ENCODE data around the gene FGF1.

The FGF1 gene

GRCh38 chr5:142717582-142718215, 31.8 kb upstream of the FGF1 start:
- H3K27me3 ChIP-seq (ENCODE audit: control insufficient read depth in 1 of 2, insufficient read depth in 2 of 2, low read length in 2 of 2): peaks cover 0 to 4% of the 10 kb centered on the region in 2 donors
- H3K4me1 ChIP-seq (ENCODE audit: control insufficient read depth in 1 of 2, insufficient read depth in 2 of 2, low read length in 2 of 2): peaks cover 15 to 17% of the 10 kb centered on the region in 2 donors
- H3K9ac ChIP-seq (ENCODE audit: low read depth in 1 of 2, low read length in 2 of 2): no peak overlapping the region
- no peaks in the 10 kb centered on the region for H3K36me3 ChIP-seq (ENCODE audit: control insufficient read depth in 1 of 2, insufficient read depth in 2 of 2, low read length in 2 of 2)
- no peak overlapping the region for H3K27ac ChIP-seq (ENCODE audit: low read depth, low read length)
- H3K9me3 ChIP-seq (ENCODE audit: control insufficient read depth in 1 of 2, low read length in 2 of 2): no peaks in the 10 kb centered on the region
- no peak overlapping the region for H3K4me3 ChIP-seq (ENCODE audit: low read depth in 1 of 2, low read length in 2 of 2)

DNA sequence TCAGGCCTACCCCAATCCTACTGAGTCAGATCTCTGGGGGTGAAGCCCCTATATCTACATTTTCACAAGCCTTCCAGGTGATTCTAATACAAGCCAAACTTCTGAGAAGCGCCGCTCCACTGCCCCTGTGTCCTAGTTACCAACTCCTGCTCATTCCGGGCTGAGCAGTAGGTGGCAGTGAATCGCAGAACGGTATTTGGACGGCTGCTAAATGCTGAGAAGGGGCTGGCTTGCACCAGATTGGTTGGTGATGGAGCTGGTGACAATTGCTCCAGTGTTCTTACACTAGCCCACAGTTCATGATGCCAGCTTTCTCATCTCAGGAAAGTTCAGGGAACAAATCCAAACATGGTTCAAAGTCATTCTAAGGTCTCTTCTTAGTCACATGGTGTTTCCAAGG, 31.1 kb upstream of the FGF1 start:
- Histone ChIP-seq H3K9me3 (ENCODE audit: control insufficient read depth in 1 of 2, low read length in 2 of 2) (no peaks in the 10 kb centered on the region), H3K9ac (ENCODE audit: low read depth in 1 of 2, low read length in 2 of 2) (no peak overlapping the region), H3K27ac (ENCODE audit: low read depth, low read length) (no peak overlapping the region), H3K4me1 (ENCODE audit: control insufficient read depth in 1 of 2, insufficient read depth in 2 of 2, low read length in 2 of 2) (peaks cover 17 to 18% of the 10 kb centered on the region in 2 donors), H3K27me3 (ENCODE audit: control insufficient read depth in 1 of 2, insufficient read depth in 2 of 2, low read length in 2 of 2) (peaks cover 0 to 4% of the 10 kb centered on the region in 2 donors), H3K4me3 (ENCODE audit: low read depth in 1 of 2, low read length in 2 of 2) (no peak overlapping the region), H3K36me3 (ENCODE audit: control insufficient read depth in 1 of 2, insufficient read depth in 2 of 2, low read length in 2 of 2) (no peaks in the 10 kb centered on the region)

DNA sequence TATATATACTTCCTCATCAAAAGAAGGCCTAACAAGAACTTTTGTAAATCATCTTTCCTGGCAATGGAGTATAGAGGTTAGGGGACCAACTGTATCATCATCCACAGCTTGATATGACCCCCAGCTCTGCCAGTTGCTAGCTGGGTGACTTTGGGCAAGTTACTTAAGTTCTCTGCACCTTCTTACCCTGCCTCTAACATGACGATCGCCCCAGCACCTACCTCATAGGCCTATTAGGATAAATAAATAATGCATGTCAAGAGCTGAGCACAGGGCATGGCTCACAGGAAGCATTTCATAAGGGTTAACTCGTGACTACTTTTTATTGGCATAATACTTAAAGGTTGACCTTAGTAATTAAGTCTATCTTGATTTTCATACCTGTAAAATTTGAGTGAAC, 29.4 kb upstream of the FGF1 start:
- peaks cover 0 to 4% of the 10 kb centered on the region in 2 donors for H3K27me3 ChIP-seq (ENCODE audit: control insufficient read depth in 1 of 2, insufficient read depth in 2 of 2, low read length in 2 of 2)
- no peak overlapping the region for H3K4me3 ChIP-seq (ENCODE audit: low read depth in 1 of 2, low read length in 2 of 2)
- H3K4me1 ChIP-seq (ENCODE audit: control insufficient read depth in 1 of 2, insufficient read depth in 2 of 2, low read length in 2 of 2): peaks cover 7 to 11% of the 10 kb centered on the region in 2 donors
- H3K27ac ChIP-seq (ENCODE audit: low read depth, low read length): no peak overlapping the region
- no peaks in the 10 kb centered on the region for H3K9me3 ChIP-seq (ENCODE audit: control insufficient read depth in 1 of 2, low read length in 2 of 2)
- H3K9ac ChIP-seq (ENCODE audit: low read depth in 1 of 2, low read length in 2 of 2): no peak overlapping the region
- H3K36me3 ChIP-seq (ENCODE audit: control insufficient read depth in 1 of 2, insufficient read depth in 2 of 2, low read length in 2 of 2): no peaks in the 10 kb centered on the region

DNA sequence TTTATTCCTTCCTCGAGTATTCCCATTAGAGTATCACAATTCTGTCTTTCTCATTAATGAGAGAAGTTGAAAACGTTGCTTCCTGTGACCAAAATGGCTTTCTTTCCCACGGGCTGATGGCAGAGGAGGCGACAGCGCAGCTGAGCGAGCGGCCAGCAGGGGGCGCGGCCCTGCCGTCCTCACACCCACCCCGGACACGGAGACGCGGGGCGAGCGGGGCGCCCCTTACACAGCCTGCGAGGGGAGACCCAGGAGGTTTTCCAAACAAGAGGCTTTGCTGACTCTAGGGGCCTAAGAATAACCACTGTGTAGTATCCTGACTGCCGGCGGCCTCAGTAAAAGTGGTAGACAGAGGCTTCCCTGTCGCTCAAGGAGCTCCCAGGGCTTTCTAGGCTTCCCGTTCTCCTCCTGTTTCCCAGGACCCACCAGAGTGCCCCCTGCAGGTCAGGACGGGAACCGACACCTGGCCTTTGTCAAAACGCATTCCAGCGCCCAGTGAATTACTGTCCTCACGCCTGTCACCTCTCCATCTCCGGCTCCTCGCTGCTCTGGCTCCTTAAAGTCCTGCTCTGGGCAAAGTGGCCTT, 27.3 kb upstream of the FGF1 start:
- Histone ChIP-seq H3K4me1 (ENCODE audit: control insufficient read depth in 1 of 2, insufficient read depth in 2 of 2, low read length in 2 of 2) (peaks cover 5 to 11% of the 10 kb centered on the region in 2 donors), H3K36me3 (ENCODE audit: control insufficient read depth in 1 of 2, insufficient read depth in 2 of 2, low read length in 2 of 2) (no peaks in the 10 kb centered on the region), H3K27ac (ENCODE audit: low read depth, low read length) (peak overlapping the region; percentile 58), H3K9ac (ENCODE audit: low read depth in 1 of 2, low read length in 2 of 2) (peak overlapping the region; percentile 39 to 65), H3K9me3 (ENCODE audit: control insufficient read depth in 1 of 2, low read length in 2 of 2) (no peaks in the 10 kb centered on the region), H3K27me3 (ENCODE audit: control insufficient read depth in 1 of 2, insufficient read depth in 2 of 2, low read length in 2 of 2) (peaks cover 0 to 4% of the 10 kb centered on the region in 2 donors), H3K4me3 (ENCODE audit: low read depth in 1 of 2, low read length in 2 of 2) (peak overlapping the region; percentile 77 to 81)

DNA sequence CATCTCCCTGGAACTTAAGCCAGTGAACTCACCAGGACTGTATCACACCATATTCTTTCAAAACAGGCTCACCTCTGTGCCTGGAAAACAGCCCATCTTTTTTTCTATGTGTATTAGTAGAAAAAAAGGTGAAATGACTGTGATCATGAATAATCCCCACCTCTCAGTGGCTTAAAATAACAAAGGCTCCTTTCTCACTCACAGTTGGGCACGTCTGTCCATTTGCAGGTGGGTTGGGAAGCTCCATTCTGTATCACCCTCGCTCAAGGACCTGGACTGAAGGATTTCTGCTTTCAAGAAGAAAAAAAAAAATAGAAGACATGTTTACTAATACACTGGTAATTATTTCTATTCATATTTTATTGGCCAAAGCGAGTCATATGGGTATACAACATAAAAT, 17.3 kb upstream of the FGF1 start:
- Histone ChIP-seq H3K9me3 (ENCODE audit: control insufficient read depth in 1 of 2, low read length in 2 of 2) (no peaks in the 10 kb centered on the region), H3K27ac (ENCODE audit: low read depth, low read length) (no peak overlapping the region)

GRCh38 chr5:142701673-142702311, 15.9 kb upstream of the FGF1 start:
- H3K9me3 ChIP-seq (ENCODE audit: control insufficient read depth in 1 of 2, low read length in 2 of 2): no peaks in the 10 kb centered on the region
- no peak overlapping the region for H3K9ac ChIP-seq (ENCODE audit: low read depth in 1 of 2, low read length in 2 of 2)
- no peaks in the 10 kb centered on the region for H3K27me3 ChIP-seq (ENCODE audit: control insufficient read depth in 1 of 2, insufficient read depth in 2 of 2, low read length in 2 of 2)
- H3K4me1 ChIP-seq (ENCODE audit: control insufficient read depth in 1 of 2, insufficient read depth in 2 of 2, low read length in 2 of 2): peaks cover 0 to 7% of the 10 kb centered on the region in 2 donors
- no peak overlapping the region for H3K27ac ChIP-seq (ENCODE audit: low read depth, low read length)
- no peaks in the 10 kb centered on the region for H3K36me3 ChIP-seq (ENCODE audit: control insufficient read depth in 1 of 2, insufficient read depth in 2 of 2, low read length in 2 of 2)
- no peak overlapping the region for H3K4me3 ChIP-seq (ENCODE audit: low read depth in 1 of 2, low read length in 2 of 2)

More for the DNA sequence above, 17.3 kb upstream of the FGF1 start:
- Histone ChIP-seq H3K36me3 (ENCODE audit: control insufficient read depth in 1 of 2, insufficient read depth in 2 of 2, low read length in 2 of 2) (no peaks in the 10 kb centered on the region), H3K9ac (ENCODE audit: low read depth in 1 of 2, low read length in 2 of 2) (no peak overlapping the region), H3K27me3 (ENCODE audit: control insufficient read depth in 1 of 2, insufficient read depth in 2 of 2, low read length in 2 of 2) (no peaks in the 10 kb centered on the region), H3K4me1 (ENCODE audit: control insufficient read depth in 1 of 2, insufficient read depth in 2 of 2, low read length in 2 of 2) (no peaks in the 10 kb centered on the region), H3K4me3 (ENCODE audit: low read depth in 1 of 2, low read length in 2 of 2) (no peak overlapping the region)

DNA sequence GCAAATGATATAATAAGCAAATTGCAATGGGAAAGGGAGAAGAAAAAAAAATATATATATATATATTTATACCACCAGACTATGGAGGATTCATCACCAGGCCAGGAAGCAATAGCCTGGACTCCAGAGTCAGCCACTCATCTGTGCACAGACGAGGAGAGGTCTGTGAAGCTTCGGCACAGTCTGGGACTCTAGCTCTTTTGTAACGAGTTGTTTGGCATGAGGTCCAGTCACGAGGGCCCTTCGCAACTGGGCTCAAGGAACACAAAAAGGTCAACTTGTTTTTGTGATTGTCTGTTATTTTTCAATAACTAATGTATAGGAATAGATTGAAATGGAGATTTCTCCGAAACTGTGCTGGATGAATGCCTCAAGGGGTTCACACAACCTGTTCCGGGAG, 14.7 kb upstream of the FGF1 start:
- H3K27ac ChIP-seq (ENCODE audit: low read depth, low read length): no peak overlapping the region
- no peaks in the 10 kb centered on the region for H3K36me3 ChIP-seq (ENCODE audit: control insufficient read depth in 1 of 2, insufficient read depth in 2 of 2, low read length in 2 of 2)
- peaks cover 0 to 7% of the 10 kb centered on the region in 2 donors for H3K4me1 ChIP-seq (ENCODE audit: control insufficient read depth in 1 of 2, insufficient read depth in 2 of 2, low read length in 2 of 2)
- no peak overlapping the region for H3K9ac ChIP-seq (ENCODE audit: low read depth in 1 of 2, low read length in 2 of 2)
- H3K4me3 ChIP-seq (ENCODE audit: low read depth in 1 of 2, low read length in 2 of 2): no peak overlapping the region
- H3K27me3 ChIP-seq (ENCODE audit: control insufficient read depth in 1 of 2, insufficient read depth in 2 of 2, low read length in 2 of 2): no peaks in the 10 kb centered on the region
- H3K9me3 ChIP-seq (ENCODE audit: control insufficient read depth in 1 of 2, low read length in 2 of 2): no peaks in the 10 kb centered on the region

GRCh38 chr5:142699184-142699720, 13.4 kb upstream of the FGF1 start:
- H3K27ac ChIP-seq (ENCODE audit: low read depth, low read length): no peak overlapping the region
- no peak overlapping the region for H3K9ac ChIP-seq (ENCODE audit: low read depth in 1 of 2, low read length in 2 of 2)
- H3K4me3 ChIP-seq (ENCODE audit: low read depth in 1 of 2, low read length in 2 of 2): no peak overlapping the region
- peaks cover 0 to 7% of the 10 kb centered on the region in 2 donors for H3K4me1 ChIP-seq (ENCODE audit: control insufficient read depth in 1 of 2, insufficient read depth in 2 of 2, low read length in 2 of 2)
- no peaks in the 10 kb centered on the region for H3K36me3 ChIP-seq (ENCODE audit: control insufficient read depth in 1 of 2, insufficient read depth in 2 of 2, low read length in 2 of 2)
- H3K9me3 ChIP-seq (ENCODE audit: control insufficient read depth in 1 of 2, low read length in 2 of 2): no peaks in the 10 kb centered on the region
- no peaks in the 10 kb centered on the region for H3K27me3 ChIP-seq (ENCODE audit: control insufficient read depth in 1 of 2, insufficient read depth in 2 of 2, low read length in 2 of 2)

DNA sequence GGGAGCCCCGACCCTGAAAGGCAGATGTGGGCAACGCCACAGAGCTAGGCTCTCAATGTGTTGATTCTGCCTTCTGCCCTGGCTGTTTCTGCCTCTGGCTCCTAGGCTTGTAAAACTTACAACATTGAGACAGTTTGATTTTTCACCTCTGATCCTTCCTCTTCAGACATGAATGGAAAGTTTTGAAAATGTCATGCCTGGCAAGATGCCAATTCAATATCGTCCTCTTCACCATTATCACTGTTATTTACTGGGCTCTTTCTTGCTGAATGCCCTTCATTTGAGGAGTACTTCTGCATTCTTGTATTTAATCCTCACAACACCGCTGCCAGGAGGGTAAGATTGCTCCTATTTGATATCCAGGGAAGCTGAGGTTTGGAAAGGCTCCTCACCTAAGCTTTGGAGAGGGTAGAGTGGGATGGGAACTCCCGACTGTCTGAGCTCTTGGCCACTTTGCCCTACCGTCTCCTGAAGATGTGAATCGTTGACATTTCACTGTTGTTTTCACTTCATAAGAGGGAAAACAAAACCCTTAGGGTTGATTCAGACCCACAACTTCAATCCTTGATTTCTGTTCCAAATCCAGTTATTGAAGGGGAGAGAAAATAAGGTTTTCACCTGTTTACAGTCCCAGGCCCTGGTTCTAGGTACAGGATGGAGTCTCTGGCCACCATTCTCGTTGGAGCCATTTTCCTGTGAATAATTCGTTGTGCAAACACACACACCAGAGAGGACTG, 12.7 kb upstream of the FGF1 start:
- no peak overlapping the region for H3K4me3 ChIP-seq (ENCODE audit: low read depth in 1 of 2, low read length in 2 of 2)
- peaks cover 0 to 7% of the 10 kb centered on the region in 2 donors for H3K4me1 ChIP-seq (ENCODE audit: control insufficient read depth in 1 of 2, insufficient read depth in 2 of 2, low read length in 2 of 2)
- H3K27me3 ChIP-seq (ENCODE audit: control insufficient read depth in 1 of 2, insufficient read depth in 2 of 2, low read length in 2 of 2): no peaks in the 10 kb centered on the region
- H3K27ac ChIP-seq (ENCODE audit: low read depth, low read length): no peak overlapping the region
- H3K36me3 ChIP-seq (ENCODE audit: control insufficient read depth in 1 of 2, insufficient read depth in 2 of 2, low read length in 2 of 2): no peaks in the 10 kb centered on the region
- H3K9ac ChIP-seq (ENCODE audit: low read depth in 1 of 2, low read length in 2 of 2): no peak overlapping the region
- H3K9me3 ChIP-seq (ENCODE audit: control insufficient read depth in 1 of 2, low read length in 2 of 2): no peaks in the 10 kb centered on the region
